Stomach (tissue), 9 donors: ENCODE results near the gene SNX9. TPM values are rescaled to one million over a fixed set of nuclear protein-coding genes. Genes with fewer than 3 reads are reported as not detected.
A peak's percentile ranks its signal among the peaks of the same experiment; 100 is the strongest.

Source experiments
- DNase-seq, 2 donors: peaks; one replicate each; pipeline versions ENCODE4 v3.0.0 to v3.0.0-alpha.2; 2013 to 2019
- H3K27ac ChIP-seq, 5 donors: fragments of 200-600 bp in 4 of 5; sonication (generic) in 4 of 5; one replicate each; pipeline ENCODE4 v1.5.1; 2013 to 2019; ENCODE audit warnings: mild to moderate bottlenecking in 1 of 5, moderate library complexity in 1 of 5
- H3K27me3 ChIP-seq, 3 donors: fragments of 200-600 bp; sonication (generic); one replicate each; pipeline ENCODE4 v1.5.1; 2017 to 2019; ENCODE audit warnings: mixed run types in 1 of 3
- H3K36me3 ChIP-seq, 4 donors: fragments of 200-600 bp; sonication (generic); 1 replicate in 3 of 4; 2 replicates in 1 of 4; pipeline ENCODE4 v1.5.1; 2016 to 2019
- H3K4me1 ChIP-seq, 4 donors: fragments of 200-600 bp; sonication (generic); one replicate each; pipeline ENCODE4 v1.5.1; 2016 to 2019
- H3K4me3 ChIP-seq, 4 donors: fragments of 200-600 bp; sonication (generic) in 3 of 4; one replicate each; pipeline ENCODE4 v1.5.1; 2016 to 2019; ENCODE audit warnings: mild to moderate bottlenecking in 1 of 4
- H3K9me3 ChIP-seq, 4 donors: fragments of 200-600 bp; sonication (generic); one replicate each; pipeline ENCODE4 v1.5.1; 2016 to 2019
- EP300 ChIP-seq: sonication (generic); formaldehyde crosslinking; IDR thresholded peaks from one replicate; pipeline ENCODE4 v1.6.1; 2017; ENCODE audit warnings: antibody characterized with exemption
- POLR2A ChIP-seq, 4 donors: fragments of 450-650 bp; IDR thresholded peaks; one replicate each; pipeline ENCODE4 v1.6.1; 2016; ENCODE audit warnings: antibody characterized with exemption in 4 of 4, control low read depth in 2 of 4, mild to moderate bottlenecking in 1 of 4, moderate library complexity in 1 of 4
- POLR2AphosphoS5 ChIP-seq, 3 donors: sonication (generic); formaldehyde crosslinking; IDR thresholded peaks; one replicate each; pipeline ENCODE4 v1.6.1; 2016; ENCODE audit warnings: antibody characterized with exemption in 3 of 3
- WGBS, 5 donors: extraction: QIAGEN DNeasy Blood & Tissue Kit in 3 of 5; methylation state at CpG; one replicate each; pipeline versions ENCODE4 v1.1.5 to v1.1.7; 2013 to 2018; 5-methylcytosine and 5-hydroxymethylcytosine counted together
- intact Hi-C: fragments of 100-400 bp; cut with DNase I; formaldehyde crosslinking; loops from one replicate; pipeline ENCODE4 v1.15.1; 2023; ENCODE audit warnings: low total_unique reads
- polyA plus RNA-seq, 3 donors: library from polyadenylated mRNA; stranded (reverse); fragments of 200-250 nt; gene quantifications; one replicate each; pipeline ENCODE4 v1.2.3, GENCODE V29; 2013
- total RNA-seq, 5 donors: library from RNA; depleted of rRNA; stranded (reverse); fragments of >200 nt; gene quantifications; one replicate each; pipeline versions ENCODE4 v1.1.0 to v1.2.3, GENCODE V29; 2014 to 2016
- TF ChIP-seq, protein P1 (sequence below), 7 experiments: fragments of 450-650 bp in 4 of 7; fragments of 200-600 bp in 3 of 7; sonication (generic) in 3 of 7; IDR thresholded peaks; one replicate each; pipeline ENCODE4 v1.5.1; 2016 to 2019; ENCODE audit warnings: antibody characterized with exemption in 7 of 7, control low read depth in 2 of 7, mild to moderate bottlenecking in 1 of 7
- donor health status: healthy with polysubstance abuse.
- donor health status: Bipolar disorder and iron deficiency.
- donor health status: healthy.

The SNX9 gene
- total and polyA plus RNA-seq, 8 donors: 21.4 to 58.7 (median 38.7) TPM

DNA sequence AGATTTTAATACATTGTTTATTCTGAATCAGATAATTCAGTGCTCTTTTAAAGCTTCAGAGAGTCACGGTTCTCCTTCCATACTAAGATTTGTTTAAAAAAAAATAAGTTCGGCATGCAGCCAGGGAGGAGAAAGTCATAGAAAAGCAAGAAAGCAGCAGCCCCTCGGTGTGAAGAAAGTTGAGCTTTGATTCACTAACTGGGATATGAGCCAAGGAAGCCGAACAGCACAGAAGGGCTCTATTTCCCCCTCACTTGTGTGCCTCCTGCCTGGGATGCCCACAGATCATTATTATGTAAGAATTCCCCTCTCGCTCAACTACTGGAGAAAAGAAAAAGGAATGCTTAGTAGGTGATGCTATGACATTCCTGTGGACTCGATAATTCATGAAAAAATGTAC is 89.3 kb downstream of the SNX9 start:
- Histone ChIP-seq H3K27ac (peak overlapping the region in 1 of 5 donors; percentile 17), H3K9me3 (no peaks in the 10 kb centered on the region), H3K36me3 (peaks cover 0 to 79% (median 72%) of the 10 kb centered on the region in 4 donors), H3K4me3 (no peak overlapping the region), H3K4me1 (peaks cover 0 to 17% (median 13%) of the 10 kb centered on the region in 4 donors), H3K27me3 (no peaks in the 10 kb centered on the region)
- 35 to 47% (median 38%) methylated on average over 6 of the region's 6 CpGs for WGBS, 5 donors
- intact Hi-C loops: no loop called here
- DNase-seq: peak in 1 of 2 donors; percentile 62
- TF ChIP-seq, protein P1, sequence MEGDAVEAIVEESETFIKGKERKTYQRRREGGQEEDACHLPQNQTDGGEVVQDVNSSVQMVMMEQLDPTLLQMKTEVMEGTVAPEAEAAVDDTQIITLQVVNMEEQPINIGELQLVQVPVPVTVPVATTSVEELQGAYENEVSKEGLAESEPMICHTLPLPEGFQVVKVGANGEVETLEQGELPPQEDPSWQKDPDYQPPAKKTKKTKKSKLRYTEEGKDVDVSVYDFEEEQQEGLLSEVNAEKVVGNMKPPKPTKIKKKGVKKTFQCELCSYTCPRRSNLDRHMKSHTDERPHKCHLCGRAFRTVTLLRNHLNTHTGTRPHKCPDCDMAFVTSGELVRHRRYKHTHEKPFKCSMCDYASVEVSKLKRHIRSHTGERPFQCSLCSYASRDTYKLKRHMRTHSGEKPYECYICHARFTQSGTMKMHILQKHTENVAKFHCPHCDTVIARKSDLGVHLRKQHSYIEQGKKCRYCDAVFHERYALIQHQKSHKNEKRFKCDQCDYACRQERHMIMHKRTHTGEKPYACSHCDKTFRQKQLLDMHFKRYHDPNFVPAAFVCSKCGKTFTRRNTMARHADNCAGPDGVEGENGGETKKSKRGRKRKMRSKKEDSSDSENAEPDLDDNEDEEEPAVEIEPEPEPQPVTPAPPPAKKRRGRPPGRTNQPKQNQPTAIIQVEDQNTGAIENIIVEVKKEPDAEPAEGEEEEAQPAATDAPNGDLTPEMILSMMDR (IDR thresholded peaks at IDR 0.05): no peak

DNA sequence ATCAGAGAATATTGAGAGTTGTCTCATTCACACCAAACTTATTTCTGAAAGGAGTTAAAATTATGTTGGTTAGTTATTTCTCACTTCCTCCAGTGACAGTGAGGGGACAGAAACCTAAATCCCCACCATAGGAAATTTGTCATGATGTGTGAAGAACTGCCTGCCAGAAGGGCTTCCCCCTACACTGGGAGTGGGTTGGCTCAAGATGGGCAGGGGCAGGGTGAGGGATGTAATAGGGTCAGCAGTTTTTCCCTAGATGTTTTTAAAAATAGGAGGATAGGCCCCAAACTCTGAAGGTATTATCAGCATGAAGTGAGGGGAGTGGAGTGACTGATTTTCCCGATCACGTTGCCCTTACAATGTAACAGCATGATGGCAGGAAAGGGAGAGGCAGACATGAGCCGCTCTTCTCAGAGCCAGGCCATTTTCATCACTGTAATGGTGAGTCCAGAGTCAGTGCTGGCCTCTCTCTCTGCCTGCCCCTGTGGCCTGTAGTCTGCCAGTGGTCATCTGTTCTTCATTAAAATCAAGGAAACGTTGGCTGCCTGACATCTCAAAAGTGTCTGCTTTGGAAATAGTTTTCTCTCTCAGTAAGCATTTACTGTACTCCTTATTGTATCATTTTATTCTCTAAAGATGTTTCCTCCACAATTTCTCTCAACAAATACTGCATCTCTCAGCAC is 98.8 kb downstream of the SNX9 start:
- WGBS, 5 donors: 72 to 89% (median 85%) methylated on average over 4 of the region's 4 CpGs
- TF ChIP-seq EP300 (no peak), POLR2A (IDR thresholded peaks at IDR 0.05) (no peak), POLR2AphosphoS5 (IDR thresholded peaks at IDR 0.05) (no peak)
- TF ChIP-seq, protein P1 (IDR thresholded peaks at IDR 0.05): no peak
- DNase-seq: peak in 1 of 2 donors; percentile 57
- Histone ChIP-seq H3K9me3 (no peaks in the 10 kb centered on the region), H3K27me3 (no peaks in the 10 kb centered on the region), H3K27ac (no peak overlapping the region), H3K36me3 (peaks cover 28 to 90% (median 89%) of the 10 kb centered on the region in 4 donors), H3K4me3 (no peak overlapping the region), H3K4me1 (no peaks in the 10 kb centered on the region)
- intact Hi-C loops: no loop called here

DNA sequence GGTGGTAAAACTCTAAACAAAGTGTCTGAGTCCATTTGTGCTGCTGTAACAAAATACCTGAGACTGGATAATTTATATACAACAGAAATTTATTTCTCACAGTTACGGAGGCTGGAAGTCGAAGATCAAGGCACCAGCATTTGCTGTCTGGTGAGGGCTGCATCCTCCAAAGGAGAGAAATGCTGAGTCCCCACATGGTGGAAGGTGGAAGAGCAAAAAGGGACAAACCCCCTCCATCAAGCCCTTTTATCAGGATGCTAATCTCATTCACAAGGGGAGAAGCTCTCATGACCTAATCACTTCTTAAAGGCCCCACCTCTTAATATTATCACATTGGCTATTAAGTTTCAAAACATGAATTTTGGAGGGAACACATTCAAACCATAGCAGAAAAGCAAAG is 102.7 kb downstream of the SNX9 start:
- no peak overlapping the region for H3K4me3 ChIP-seq
- intact Hi-C loops: no loop called here
- H3K36me3 ChIP-seq: peaks cover 40 to 99% (median 96%) of the 10 kb centered on the region in 4 donors
- TF ChIP-seq EP300: no peak
- TF ChIP-seq, protein P1 (IDR thresholded peaks at IDR 0.05): no peak
- TF ChIP-seq POLR2AphosphoS5 (IDR thresholded peaks at IDR 0.05): no peak
- no peak for TF ChIP-seq POLR2A (IDR thresholded peaks at IDR 0.05)
- H3K4me1 ChIP-seq: no peaks in the 10 kb centered on the region
- no peak overlapping the region for H3K27ac ChIP-seq
- DNase-seq: no peak
- WGBS, 5 donors: 94 to 99% (median 98%) methylated on average over 2 of the region's 2 CpGs
- no peaks in the 10 kb centered on the region for H3K9me3 ChIP-seq
- no peaks in the 10 kb centered on the region for H3K27me3 ChIP-seq

DNA sequence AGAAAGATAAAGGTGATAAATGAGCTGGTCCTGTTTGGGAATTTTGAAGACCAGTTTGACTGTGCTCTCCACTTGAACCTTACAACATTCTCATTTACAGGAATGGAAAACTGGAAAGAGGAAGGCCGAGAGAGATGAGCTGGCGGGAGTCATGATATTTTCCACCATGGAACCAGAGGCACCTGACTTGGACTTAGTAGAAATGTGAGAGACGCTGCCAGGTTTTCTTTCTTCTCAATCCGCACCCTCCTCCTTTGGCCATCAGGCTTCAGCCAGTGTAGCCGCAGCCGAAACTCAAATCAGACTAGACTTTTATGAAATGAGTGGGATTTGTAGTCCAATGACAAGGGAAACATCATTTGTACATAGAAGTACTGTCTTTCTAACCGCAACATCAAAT is 104.0 kb downstream of the SNX9 start:
- peaks cover 32 to 99% (median 97%) of the 10 kb centered on the region in 4 donors for H3K36me3 ChIP-seq
- no peaks in the 10 kb centered on the region for H3K4me1 ChIP-seq
- TF ChIP-seq, protein P1 (IDR thresholded peaks at IDR 0.05): no peak
- TF ChIP-seq EP300 (no peak), POLR2A (IDR thresholded peaks at IDR 0.05) (no peak), POLR2AphosphoS5 (IDR thresholded peaks at IDR 0.05) (no peak)
- 93 to 98% (median 96%) methylated on average over 7 of the region's 7 CpGs for WGBS, 5 donors
- DNase-seq: no peak
- no peaks in the 10 kb centered on the region for H3K27me3 ChIP-seq
- no peaks in the 10 kb centered on the region for H3K9me3 ChIP-seq
- intact Hi-C loops: no loop called here
- no peak overlapping the region for H3K27ac ChIP-seq
- H3K4me3 ChIP-seq: no peak overlapping the region
